ENCODE results near the gene ZNF70. TPM values are rescaled to one million over a fixed set of nuclear protein-coding genes. Genes with fewer than 3 reads are reported as not detected.
A peak's percentile ranks its signal among the peaks of the same experiment; 100 is the strongest.

The ZNF70 gene
- polyA plus RNA-seq, 1 of the 3 experiments (the other 2 are of a cell fraction): 0.77 TPM

DNA sequence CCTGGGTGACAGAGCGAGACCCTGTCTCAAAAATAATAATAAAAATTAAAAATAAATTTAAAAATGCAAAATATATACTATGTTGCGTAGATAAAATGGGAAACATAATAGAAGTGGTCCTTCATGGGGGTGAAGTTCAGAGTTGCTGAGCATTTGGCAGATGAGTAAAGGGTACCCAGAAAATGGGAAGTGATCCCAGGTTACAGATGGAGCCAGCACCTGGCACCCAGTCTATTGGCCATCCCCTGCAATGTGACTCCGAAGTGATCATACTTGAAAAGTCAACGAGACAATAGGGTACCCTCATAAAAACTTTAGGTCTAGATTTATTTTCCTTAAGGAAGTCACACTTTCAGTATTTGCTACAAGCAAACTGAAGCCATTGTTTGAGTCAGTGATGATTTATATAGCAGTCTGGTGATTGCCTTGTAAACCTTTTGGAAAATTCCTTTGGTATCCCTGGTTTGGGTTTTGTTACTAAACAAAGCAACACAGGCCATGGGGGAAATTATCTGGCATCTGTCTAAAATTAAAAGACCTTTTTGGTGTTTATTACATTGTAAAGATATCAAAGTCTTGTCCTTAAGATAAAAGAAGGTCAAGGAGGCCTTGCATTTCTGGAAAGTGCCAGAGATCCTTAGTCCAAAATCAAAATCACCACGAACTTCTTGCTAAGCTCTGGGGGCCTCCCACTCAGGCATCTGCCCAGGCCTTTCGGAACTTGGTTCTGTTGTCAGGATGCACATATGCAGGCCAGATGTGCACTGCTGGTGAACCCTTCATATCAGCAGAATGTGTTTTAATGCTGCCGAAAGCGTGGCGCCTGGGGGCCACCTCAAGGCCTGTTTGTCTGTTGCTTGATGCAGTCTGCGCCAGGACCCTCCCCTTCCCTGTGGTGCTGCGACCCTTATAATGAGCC is 40.2 kb upstream of the ZNF70 start (continued):
- peak; percentile 30; the same call in 1 of the 2 replicates for TF ChIP-seq POLR2AphosphoS5 (IDR thresholded peaks at IDR 0.05; ENCODE audit: low read depth, low read length)
- TF ChIP-seq, protein P1, sequence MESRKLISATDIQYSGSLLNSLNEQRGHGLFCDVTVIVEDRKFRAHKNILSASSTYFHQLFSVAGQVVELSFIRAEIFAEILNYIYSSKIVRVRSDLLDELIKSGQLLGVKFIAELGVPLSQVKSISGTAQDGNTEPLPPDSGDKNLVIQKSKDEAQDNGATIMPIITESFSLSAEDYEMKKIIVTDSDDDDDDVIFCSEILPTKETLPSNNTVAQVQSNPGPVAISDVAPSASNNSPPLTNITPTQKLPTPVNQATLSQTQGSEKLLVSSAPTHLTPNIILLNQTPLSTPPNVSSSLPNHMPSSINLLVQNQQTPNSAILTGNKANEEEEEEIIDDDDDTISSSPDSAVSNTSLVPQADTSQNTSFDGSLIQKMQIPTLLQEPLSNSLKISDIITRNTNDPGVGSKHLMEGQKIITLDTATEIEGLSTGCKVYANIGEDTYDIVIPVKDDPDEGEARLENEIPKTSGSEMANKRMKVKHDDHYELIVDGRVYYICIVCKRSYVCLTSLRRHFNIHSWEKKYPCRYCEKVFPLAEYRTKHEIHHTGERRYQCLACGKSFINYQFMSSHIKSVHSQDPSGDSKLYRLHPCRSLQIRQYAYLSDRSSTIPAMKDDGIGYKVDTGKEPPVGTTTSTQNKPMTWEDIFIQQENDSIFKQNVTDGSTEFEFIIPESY (IDR thresholded peaks at IDR 0.05; ENCODE audit: borderline replicate concordance, low read depth): no peak
- TF ChIP-seq TAF1 (IDR thresholded peaks at IDR 0.05; ENCODE audit: borderline replicate concordance, low read depth, low read length): no peak
- TF ChIP-seq, protein P2, sequence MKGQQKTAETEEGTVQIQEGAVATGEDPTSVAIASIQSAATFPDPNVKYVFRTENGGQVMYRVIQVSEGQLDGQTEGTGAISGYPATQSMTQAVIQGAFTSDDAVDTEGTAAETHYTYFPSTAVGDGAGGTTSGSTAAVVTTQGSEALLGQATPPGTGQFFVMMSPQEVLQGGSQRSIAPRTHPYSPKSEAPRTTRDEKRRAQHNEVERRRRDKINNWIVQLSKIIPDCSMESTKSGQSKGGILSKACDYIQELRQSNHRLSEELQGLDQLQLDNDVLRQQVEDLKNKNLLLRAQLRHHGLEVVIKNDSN (IDR thresholded peaks at IDR 0.05; ENCODE audit: borderline replicate concordance, low read depth): no peak
- TF ChIP-seq RFX5 (IDR thresholded peaks at IDR 0.05; ENCODE audit: low read length): no peak
- no peak for TF ChIP-seq SMC3 (IDR thresholded peaks at IDR 0.05; ENCODE audit: low read depth, low read length)
- no peak for TF ChIP-seq TEAD4 (IDR thresholded peaks at IDR 0.05; ENCODE audit: borderline replicate concordance, insufficient read depth)
- no peak for TF ChIP-seq MXI1 (IDR thresholded peaks at IDR 0.05; ENCODE audit: low read depth, low read length)

- no peak overlapping the region for H2AFZ ChIP-seq (ENCODE audit: low read depth)
- ChIA-PET CTCF (interaction anchor here (1.1 to 5.3 kb wide), 11 partner anchors 12 to 68 kb away, joined by 3 to 36 read pairs (median 4); partner anchors contain the start of genes CHCHD10 and SLC2A11), POLR2A (interaction anchor here (0.8 kb wide), 1 partner anchor 60 kb away, joined by 3 read pairs; no protein-coding TSS in a partner anchor)
- peaks cover 3% of the 10 kb centered on the region for H3F3A ChIP-seq (replicated peaks; ENCODE audit: insufficient read depth)
- H3K4me2 ChIP-seq: no peak overlapping the region
- peaks cover 72% of the 10 kb centered on the region for H3K79me2 ChIP-seq (ENCODE audit: insufficient read depth)
- H3K4me1 ChIP-seq (ENCODE audit: control insufficient read depth in 1 of 2, insufficient read depth in 2 of 2, low read depth in 1 of 2, low read length in 1 of 2): peaks cover 0 to 44% of the 10 kb centered on the region in 2 experiments; a peak in 2 of 4 replicates
- no peaks in the 10 kb centered on the region for H3K9me2 ChIP-seq
- 81% methylated on average over 3 of the region's 4 CpGs for WGBS (ENCODE audit: low lambda C conversion rate)
- no peak overlapping the region for H3K9ac ChIP-seq
- peaks cover 56% of the 10 kb centered on the region for H4K20me1 ChIP-seq (ENCODE audit: insufficient read depth)
- DNase-seq: peak; percentile 56
- H3K4me3 ChIP-seq (ENCODE audit: low read depth in 2 of 2, low read length in 1 of 2): no peak overlapping the region
- H3K36me3 ChIP-seq (replicated peaks in 1 of 2; ENCODE audit: control insufficient read depth in 1 of 2, insufficient read depth in 2 of 2, low read length in 1 of 2): peaks cover 9 to 21% of the 10 kb centered on the region in 2 experiments
- no peaks in the 10 kb centered on the region for H3K9me3 ChIP-seq
- H3K27me3 ChIP-seq (ENCODE audit: insufficient read depth): no peaks in the 10 kb centered on the region
- peak; percentile 42 for TF ChIP-seq SMC3 (IDR thresholded peaks at IDR 0.05; ENCODE audit: low read depth, low read length)
- peak; percentile 49 for TF ChIP-seq RAD21 (IDR thresholded peaks at IDR 0.05; ENCODE audit: low read length)
- TF ChIP-seq NRF1 (IDR thresholded peaks at IDR 0.05; ENCODE audit: low read depth, low read length): no peak
- TF ChIP-seq MXI1 (IDR thresholded peaks at IDR 0.05; ENCODE audit: low read depth, low read length): peak; percentile 64; the same call in 1 of the 2 replicates
- no peak overlapping the region; a peak in 1 of 4 replicates for H3K27ac ChIP-seq (ENCODE audit: low read depth in 2 of 2, low read length in 1 of 2)
Measured at GRCh38 chr22:23789638-23790037, 38.7 kb upstream of the ZNF70 start.
